SK-MEL-5 (cell line): ENCODE measurements around the gene LUZP4. TPM values are rescaled to one million over a fixed set of nuclear protein-coding genes. Genes with fewer than 3 reads are reported as not detected.
A peak's percentile ranks its signal among the peaks of the same experiment; 100 is the strongest.
"Not testable (repeated sequence)": the region's sequence is repeated elsewhere in the genome, so short reads cannot be mapped to it uniquely, and the experiment has no call there.

Experiments used
- DNase-seq: peaks from one replicate; pipeline ENCODE4 v3.0.0-alpha.2; 2016; ENCODE audit warnings: low read depth, low spot score
- in situ Hi-C: cut with HindIII; loops from 2 replicates; pipeline ENCODE4 v1.10.0; 2016; ENCODE audit warnings: low sequenced_read_pairs, high pct_unique_total_duplicates, low pct_unique_long_range_greater_than_20kb
- total RNA-seq: library from RNA; depleted of rRNA; stranded (reverse); fragments of >200 nt; shearing (Covaris generic); gene quantifications from 2 replicates; pipeline ENCODE4 v1.2.3, GENCODE V29; 2014; rRNA removed

The LUZP4 gene
- total RNA-seq, 1 experiment from 2014 or later: 19.1 TPM

DNA sequence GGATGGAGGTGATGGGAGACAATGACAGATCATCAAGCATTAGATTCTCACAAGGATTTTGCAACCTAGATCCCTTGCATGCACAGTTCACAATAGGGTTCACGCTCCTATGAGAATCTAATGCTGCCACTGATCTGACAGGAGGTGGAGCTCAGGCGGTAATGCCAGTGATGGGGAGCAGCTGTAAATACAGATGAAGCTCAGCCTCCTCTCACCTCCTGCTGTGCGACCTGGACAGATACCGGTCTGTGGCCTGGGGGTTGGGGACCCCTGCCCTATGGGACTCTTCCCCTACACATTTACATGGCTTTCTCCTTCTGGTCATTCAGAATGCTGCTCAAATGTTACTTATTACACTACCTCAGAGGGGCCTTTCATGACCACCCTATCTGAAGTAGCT, 39.8 kb downstream of the LUZP4 start:
- in situ Hi-C loops, DNase-seq: not testable (repeated sequence)

GRCh38 chrX:115330498-115331168, 41.1 kb downstream of the LUZP4 start:
- DNase-seq: peak; percentile 72
- in situ Hi-C loops: no loop called here

DNA sequence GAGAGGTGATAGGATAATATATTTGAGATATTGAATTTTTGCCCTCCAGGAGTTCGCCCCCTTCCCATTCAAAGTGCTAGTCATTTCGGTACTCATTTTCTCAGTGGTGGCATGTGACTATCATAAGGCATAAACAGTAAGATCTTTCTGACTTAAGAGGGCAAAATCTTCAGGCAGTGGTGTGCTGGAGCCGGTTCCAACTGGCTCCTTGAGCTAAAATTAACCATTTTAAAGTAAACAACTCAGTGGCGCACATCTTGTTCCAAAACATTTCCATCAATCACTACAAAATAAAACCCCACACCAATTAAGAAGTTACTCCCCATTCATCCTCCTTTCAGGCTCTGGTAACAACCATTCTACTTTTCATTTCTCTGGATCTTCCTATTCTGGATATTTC, 43.3 kb downstream of the LUZP4 start:
- peak; percentile 57 for DNase-seq

DNA sequence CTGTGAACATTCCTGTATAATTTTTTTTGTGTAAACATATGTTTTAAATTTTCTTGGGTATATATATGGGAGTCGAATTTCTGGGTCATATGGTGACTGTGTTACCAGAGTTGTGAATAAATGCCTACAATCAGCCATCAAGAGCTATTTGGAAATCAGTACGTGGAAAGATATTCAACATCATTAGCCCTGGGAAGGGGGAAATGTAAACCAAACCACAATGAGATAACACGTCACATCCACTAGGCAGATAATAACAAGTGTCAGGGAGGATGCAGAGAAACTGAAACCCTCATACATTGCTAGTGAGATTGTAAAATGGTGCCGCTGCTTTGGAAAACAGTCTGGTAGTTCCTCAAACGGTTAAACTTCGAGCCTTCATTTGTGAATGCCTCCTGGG, 43.9 kb downstream of the LUZP4 start:
- DNase-seq: peak; percentile 0
- in situ Hi-C loops: no loop called here

More for the DNA sequence above, 43.3 kb downstream of the LUZP4 start:
- in situ Hi-C loops: no loop called here

GRCh38 chrX:115337491-115338144, 48.1 kb downstream of the LUZP4 start:
- DNase-seq: no peak
- in situ Hi-C loops: no loop called here

DNA sequence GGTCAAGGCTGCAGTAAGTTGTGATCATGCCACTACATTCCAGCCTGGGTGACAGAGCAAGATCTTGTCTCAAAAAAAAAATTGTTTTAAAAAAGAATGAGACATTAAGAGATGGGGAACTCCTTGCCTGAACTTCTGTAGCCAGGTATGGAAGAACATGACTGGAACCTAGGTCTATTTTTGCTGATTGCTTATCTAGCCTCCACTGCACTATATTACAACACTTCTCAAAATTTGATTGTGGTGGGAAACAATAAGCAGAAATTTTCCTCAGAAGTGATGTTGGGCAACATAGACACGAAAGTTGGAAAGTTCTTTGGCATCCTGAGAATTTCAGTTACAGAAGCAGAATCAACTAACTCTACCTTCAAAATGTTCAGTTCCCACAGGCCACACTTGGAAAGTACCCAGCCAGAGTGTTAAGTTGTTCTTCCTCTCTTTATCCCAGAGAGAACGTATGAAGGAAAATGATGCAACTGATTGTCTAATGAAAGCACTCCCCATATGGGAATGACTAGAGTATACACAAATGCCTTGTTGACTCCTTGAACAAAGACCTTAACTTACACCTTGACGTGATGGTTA, 50.0 kb downstream of the LUZP4 start:
- no peak for DNase-seq
- in situ Hi-C loops: no loop called here

GRCh38 chrX:115341421-115341820, 51.9 kb downstream of the LUZP4 start:
- DNase-seq: no peak
- in situ Hi-C loops: no loop called here

GRCh38 chrX:115344885-115345614, 55.5 kb downstream of the LUZP4 start:
- DNase-seq: peak; percentile 79
- in situ Hi-C loops: no loop called here

DNA sequence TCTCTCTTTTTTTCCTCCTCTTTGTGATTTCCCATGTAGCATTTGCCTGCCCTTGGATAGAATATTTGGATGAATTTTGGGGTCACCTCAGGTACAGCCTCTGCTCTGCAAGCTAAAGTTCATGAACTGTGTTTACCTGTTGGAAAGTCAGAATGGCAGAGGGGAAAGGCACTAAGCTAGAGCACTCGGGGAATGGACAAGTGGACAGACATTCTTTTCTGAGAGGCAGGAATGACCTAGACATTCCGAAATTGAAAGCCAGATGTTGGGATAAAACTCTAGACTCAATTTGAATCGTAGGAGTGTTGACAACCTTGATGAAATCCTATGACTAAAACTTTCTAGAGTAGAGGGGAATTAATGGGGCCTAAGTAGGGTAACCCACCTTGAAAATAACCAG, 56.1 kb downstream of the LUZP4 start:
- no peak for DNase-seq
- in situ Hi-C loops: no loop called here

- DNase-seq, in situ Hi-C loops: not testable (repeated sequence)
Measured at GRCh38 chrX:115346738-115347137, 57.2 kb downstream of the LUZP4 start.

DNA sequence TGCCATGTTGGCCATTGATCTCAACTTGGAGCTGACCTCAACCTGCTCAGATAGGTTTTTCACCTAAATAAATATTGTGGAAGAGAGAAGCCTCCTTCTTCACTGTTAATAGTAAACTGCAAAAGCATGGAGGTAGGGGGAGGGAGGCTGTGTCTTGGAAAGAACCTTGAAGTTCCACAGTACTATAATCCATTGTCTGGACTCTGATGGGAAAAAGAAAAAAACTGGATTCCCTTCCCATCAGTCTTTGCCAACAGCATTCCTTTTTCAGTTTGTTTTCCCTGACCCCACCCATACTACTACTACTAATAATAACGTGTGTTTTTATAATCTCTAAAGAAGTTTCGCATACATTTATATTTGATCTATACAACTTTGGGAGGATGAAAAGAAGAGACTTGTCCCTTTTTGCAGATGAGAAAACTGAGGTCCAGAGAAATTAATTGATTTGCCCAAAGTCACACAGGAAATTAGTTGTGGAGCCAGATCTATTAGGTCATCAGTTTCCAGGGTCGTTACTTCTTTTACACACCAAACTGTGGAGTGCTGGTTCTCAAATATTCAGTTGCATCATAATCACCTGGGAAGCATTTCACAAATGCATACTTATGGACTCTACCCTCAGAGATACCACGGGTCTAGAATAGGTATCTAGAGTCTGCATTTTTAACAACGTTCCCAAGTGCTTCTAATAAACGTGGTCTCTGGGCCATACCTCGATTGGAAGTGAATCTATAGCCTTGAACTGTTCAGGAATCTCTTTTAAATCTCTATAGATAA, 59.1 kb downstream of the LUZP4 start:
- in situ Hi-C loops: no loop called here
- no peak for DNase-seq

DNA sequence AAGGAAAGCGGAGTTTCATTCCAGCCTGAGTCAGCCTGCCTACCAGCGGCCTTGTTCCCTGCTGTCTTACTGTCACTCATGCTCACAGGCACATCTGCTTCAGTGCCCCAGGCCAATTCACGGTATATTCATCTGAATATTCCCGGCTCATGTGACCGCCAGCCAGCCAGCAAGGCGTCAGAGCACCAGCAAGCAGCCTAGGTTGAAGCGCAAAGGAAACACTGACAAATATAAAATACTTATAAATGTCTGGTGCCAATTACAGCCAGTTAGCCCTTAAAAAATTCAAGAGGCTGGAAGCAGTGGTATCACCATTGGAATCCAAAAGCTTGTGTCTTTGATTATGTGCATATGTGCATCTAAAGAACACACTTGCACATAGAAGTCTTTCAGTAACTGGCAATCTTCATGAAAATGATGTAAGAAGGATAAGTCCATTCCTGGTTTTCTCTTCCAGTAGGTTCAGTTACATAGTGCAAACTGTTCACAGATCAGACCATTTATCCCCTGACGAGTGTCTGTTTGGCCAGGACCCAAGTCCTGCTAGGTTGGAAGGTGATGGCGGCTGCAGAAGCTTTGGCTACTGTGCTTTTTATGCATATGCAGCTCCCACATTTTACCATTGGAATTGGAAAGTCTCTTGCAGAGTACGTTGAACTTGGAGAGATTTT, 61.3 kb downstream of the LUZP4 start:
- DNase-seq: peak; percentile 31
- in situ Hi-C loops: no loop called here

DNA sequence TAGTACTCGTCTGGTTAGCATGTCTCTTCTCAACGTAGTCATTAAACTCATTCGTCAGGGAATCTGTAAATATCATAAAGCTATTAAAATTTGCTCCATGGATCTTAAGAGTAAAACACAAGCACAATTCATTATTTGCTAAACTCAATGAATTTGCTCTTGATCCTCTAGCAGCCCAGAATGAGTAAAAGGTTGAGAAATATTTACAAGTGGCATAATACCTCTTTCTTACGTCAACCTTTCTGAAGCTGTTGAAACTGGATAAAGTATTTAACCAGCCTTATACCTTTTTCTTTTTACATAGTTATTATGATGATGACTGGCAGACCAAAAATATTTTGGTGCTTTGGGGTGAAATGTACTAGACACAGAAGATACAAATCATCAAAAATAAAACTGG, 66.9 kb downstream of the LUZP4 start:
- in situ Hi-C loops: no loop called here
- no peak for DNase-seq

Other genes starting within 250 kb of the LUZP4 start
- not detected in 2 replicates for gene RBMXL3, start 100.3 kb upstream of the LUZP4 start, total RNA-seq
- gene LRCH2, start 55.6 kb upstream of the LUZP4 start, total RNA-seq: 2.3 and 3.0 TPM in 2 replicates